ENCODE data around the gene MAPK8IP1.
A peak's percentile ranks its signal among the peaks of the same experiment; 100 is the strongest.

Gene MAPK8IP1

GRCh38 chr11:45926001-45926401 is 40.5 kb downstream of the MAPK8IP1 start:
- H3K4me3 ChIP-seq (ENCODE audit: insufficient read depth, low read depth, low read length, poor library complexity, severe bottlenecking): no peak overlapping the region
- H3K9me3 ChIP-seq (ENCODE audit: control insufficient read depth, low read length): no peaks in the 10 kb centered on the region
- H3K4me1 ChIP-seq (ENCODE audit: control insufficient read depth, insufficient read depth, low read length, poor library complexity, severe bottlenecking): peaks cover 27% of the 10 kb centered on the region
- DNase-seq: no peak
- no peak overlapping the region for H3K27ac ChIP-seq (ENCODE audit: insufficient read depth, low read length, poor library complexity, severe bottlenecking)
- no peaks in the 10 kb centered on the region for H3K36me3 ChIP-seq (ENCODE audit: control insufficient read depth, insufficient read depth, low read length)
- H3K27me3 ChIP-seq (replicated peaks; ENCODE audit: control insufficient read depth, insufficient read depth, low read length, poor library complexity, severe bottlenecking): no peaks in the 10 kb centered on the region

- Histone ChIP-seq H3K27ac (ENCODE audit: insufficient read depth, low read length, poor library complexity, severe bottlenecking) (peak overlapping the region; percentile 4), H3K9me3 (ENCODE audit: control insufficient read depth, low read length) (no peaks in the 10 kb centered on the region), H3K27me3 (replicated peaks; ENCODE audit: control insufficient read depth, insufficient read depth, low read length, poor library complexity, severe bottlenecking) (no peaks in the 10 kb centered on the region), H3K4me1 (ENCODE audit: control insufficient read depth, insufficient read depth, low read length, poor library complexity, severe bottlenecking) (peaks cover 34% of the 10 kb centered on the region), H3K4me3 (ENCODE audit: insufficient read depth, low read depth, low read length, poor library complexity, severe bottlenecking) (no peak overlapping the region), H3K36me3 (ENCODE audit: control insufficient read depth, insufficient read depth, low read length) (no peaks in the 10 kb centered on the region)
- no peak for DNase-seq
These were observed 41.3 kb downstream of the MAPK8IP1 start for GRCh38 chr11:45926536-45927331.

- DNase-seq: no peak
- Histone ChIP-seq H3K4me3 (ENCODE audit: insufficient read depth, low read depth, low read length, poor library complexity, severe bottlenecking) (no peak overlapping the region), H3K27ac (ENCODE audit: insufficient read depth, low read length, poor library complexity, severe bottlenecking) (no peak overlapping the region), H3K27me3 (replicated peaks; ENCODE audit: control insufficient read depth, insufficient read depth, low read length, poor library complexity, severe bottlenecking) (no peaks in the 10 kb centered on the region), H3K4me1 (ENCODE audit: control insufficient read depth, insufficient read depth, low read length, poor library complexity, severe bottlenecking) (peaks cover 29% of the 10 kb centered on the region), H3K9me3 (ENCODE audit: control insufficient read depth, low read length) (no peaks in the 10 kb centered on the region), H3K36me3 (ENCODE audit: control insufficient read depth, insufficient read depth, low read length) (no peaks in the 10 kb centered on the region)
These were observed 41.9 kb downstream of the MAPK8IP1 start for GRCh38 chr11:45927332-45927683.

GRCh38 chr11:45927684-45928413 is 42.4 kb downstream of the MAPK8IP1 start:
- DNase-seq: no peak
- Histone ChIP-seq H3K9me3 (ENCODE audit: control insufficient read depth, low read length) (no peaks in the 10 kb centered on the region), H3K27me3 (replicated peaks; ENCODE audit: control insufficient read depth, insufficient read depth, low read length, poor library complexity, severe bottlenecking) (no peaks in the 10 kb centered on the region), H3K36me3 (ENCODE audit: control insufficient read depth, insufficient read depth, low read length) (no peaks in the 10 kb centered on the region), H3K4me3 (ENCODE audit: insufficient read depth, low read depth, low read length, poor library complexity, severe bottlenecking) (no peak overlapping the region), H3K4me1 (ENCODE audit: control insufficient read depth, insufficient read depth, low read length, poor library complexity, severe bottlenecking) (peaks cover 27% of the 10 kb centered on the region), H3K27ac (ENCODE audit: insufficient read depth, low read length, poor library complexity, severe bottlenecking) (no peak overlapping the region)

- Histone ChIP-seq H3K27ac (ENCODE audit: insufficient read depth, low read length, poor library complexity, severe bottlenecking) (no peak overlapping the region), H3K4me1 (ENCODE audit: control insufficient read depth, insufficient read depth, low read length, poor library complexity, severe bottlenecking) (peaks cover 27% of the 10 kb centered on the region), H3K9me3 (ENCODE audit: control insufficient read depth, low read length) (no peaks in the 10 kb centered on the region), H3K4me3 (ENCODE audit: insufficient read depth, low read depth, low read length, poor library complexity, severe bottlenecking) (no peak overlapping the region), H3K27me3 (replicated peaks; ENCODE audit: control insufficient read depth, insufficient read depth, low read length, poor library complexity, severe bottlenecking) (no peaks in the 10 kb centered on the region), H3K36me3 (ENCODE audit: control insufficient read depth, insufficient read depth, low read length) (peaks cover 4% of the 10 kb centered on the region)
- DNase-seq: no peak
These were observed 43.2 kb downstream of the MAPK8IP1 start for GRCh38 chr11:45928535-45929215.

DNA sequence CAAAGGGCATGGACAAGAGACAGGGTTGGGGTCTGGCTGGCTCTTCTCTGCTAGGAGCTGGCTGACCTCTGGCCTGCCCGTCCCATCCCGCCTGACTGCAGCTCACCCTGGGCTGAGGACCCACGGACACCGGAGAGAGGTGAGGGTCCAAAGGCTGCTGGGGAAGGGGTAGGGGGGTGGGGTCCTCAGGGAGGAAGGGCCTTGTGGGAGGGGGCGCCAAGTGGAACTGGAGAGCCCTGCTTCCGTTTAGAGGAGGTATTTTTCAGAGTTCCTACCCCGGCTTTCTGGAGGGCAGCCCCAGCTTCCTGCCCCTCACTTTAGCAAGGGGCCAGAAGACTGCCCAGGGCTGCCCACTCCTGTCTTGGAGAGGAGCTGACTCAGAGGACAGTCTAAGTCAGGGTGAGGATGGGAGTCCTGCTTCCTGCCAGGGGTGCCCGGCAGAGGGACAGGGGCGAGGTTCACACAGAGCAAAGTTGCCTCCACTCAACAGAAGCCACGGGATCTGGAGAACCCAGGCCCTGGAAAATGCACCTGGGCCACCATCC is 44.1 kb downstream of the MAPK8IP1 start:
- H3K36me3 ChIP-seq (ENCODE audit: control insufficient read depth, insufficient read depth, low read length): peaks cover 13% of the 10 kb centered on the region
- H3K9me3 ChIP-seq (ENCODE audit: control insufficient read depth, low read length): no peaks in the 10 kb centered on the region
- DNase-seq: no peak
- no peaks in the 10 kb centered on the region for H3K27me3 ChIP-seq (replicated peaks; ENCODE audit: control insufficient read depth, insufficient read depth, low read length, poor library complexity, severe bottlenecking)
- peak overlapping the region; percentile 39 for H3K4me3 ChIP-seq (ENCODE audit: insufficient read depth, low read depth, low read length, poor library complexity, severe bottlenecking)
- peak overlapping the region; percentile 58 for H3K27ac ChIP-seq (ENCODE audit: insufficient read depth, low read length, poor library complexity, severe bottlenecking)
- peaks cover 27% of the 10 kb centered on the region for H3K4me1 ChIP-seq (ENCODE audit: control insufficient read depth, insufficient read depth, low read length, poor library complexity, severe bottlenecking)

DNA sequence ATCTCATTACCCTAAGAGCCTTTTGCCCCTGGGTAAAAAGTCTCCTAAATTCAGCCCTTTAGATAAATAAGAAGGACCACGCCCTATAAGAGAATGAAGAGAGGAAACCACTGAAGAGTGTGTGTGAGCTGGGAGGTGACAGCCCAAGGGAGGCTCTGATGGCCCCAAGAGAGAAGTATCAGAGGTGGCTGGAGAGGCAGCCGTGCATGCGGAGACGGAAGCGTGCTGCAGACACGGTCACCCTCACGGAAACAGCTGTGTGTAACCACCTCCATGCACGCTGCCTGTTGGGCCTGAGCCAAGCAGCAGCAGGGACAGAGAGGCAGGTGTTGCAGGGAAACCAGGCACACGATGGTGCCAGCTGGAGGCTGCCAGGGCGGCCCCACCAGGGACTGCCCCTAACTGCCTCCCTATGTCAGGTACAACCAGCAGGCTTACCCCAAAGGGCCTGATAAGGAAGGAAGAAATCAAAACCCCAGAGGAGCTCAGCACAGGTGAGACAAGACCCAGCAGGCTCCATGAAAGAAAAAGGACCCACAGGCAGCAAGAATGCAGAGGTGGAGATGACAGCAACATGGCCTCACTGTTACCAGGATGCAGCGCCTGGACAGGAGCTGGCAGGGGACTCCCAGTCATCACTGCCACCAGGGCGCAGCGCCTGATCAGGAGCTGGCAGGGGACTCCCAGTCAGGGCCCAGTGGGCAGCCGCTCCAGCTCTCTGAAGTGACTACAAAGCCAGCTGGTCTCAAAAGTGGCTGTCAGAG is 44.8 kb downstream of the MAPK8IP1 start:
- peak overlapping the region; percentile 39 for H3K4me3 ChIP-seq (ENCODE audit: insufficient read depth, low read depth, low read length, poor library complexity, severe bottlenecking)
- peaks cover 27% of the 10 kb centered on the region for H3K4me1 ChIP-seq (ENCODE audit: control insufficient read depth, insufficient read depth, low read length, poor library complexity, severe bottlenecking)
- peak in 2 of 3 donors; percentile 12 to 13 for DNase-seq
- H3K9me3 ChIP-seq (ENCODE audit: control insufficient read depth, low read length): no peaks in the 10 kb centered on the region
- H3K36me3 ChIP-seq (ENCODE audit: control insufficient read depth, insufficient read depth, low read length): peaks cover 19% of the 10 kb centered on the region
- H3K27me3 ChIP-seq (replicated peaks; ENCODE audit: control insufficient read depth, insufficient read depth, low read length, poor library complexity, severe bottlenecking): no peaks in the 10 kb centered on the region
- H3K27ac ChIP-seq (ENCODE audit: insufficient read depth, low read length, poor library complexity, severe bottlenecking): peak overlapping the region; percentile 58

DNA sequence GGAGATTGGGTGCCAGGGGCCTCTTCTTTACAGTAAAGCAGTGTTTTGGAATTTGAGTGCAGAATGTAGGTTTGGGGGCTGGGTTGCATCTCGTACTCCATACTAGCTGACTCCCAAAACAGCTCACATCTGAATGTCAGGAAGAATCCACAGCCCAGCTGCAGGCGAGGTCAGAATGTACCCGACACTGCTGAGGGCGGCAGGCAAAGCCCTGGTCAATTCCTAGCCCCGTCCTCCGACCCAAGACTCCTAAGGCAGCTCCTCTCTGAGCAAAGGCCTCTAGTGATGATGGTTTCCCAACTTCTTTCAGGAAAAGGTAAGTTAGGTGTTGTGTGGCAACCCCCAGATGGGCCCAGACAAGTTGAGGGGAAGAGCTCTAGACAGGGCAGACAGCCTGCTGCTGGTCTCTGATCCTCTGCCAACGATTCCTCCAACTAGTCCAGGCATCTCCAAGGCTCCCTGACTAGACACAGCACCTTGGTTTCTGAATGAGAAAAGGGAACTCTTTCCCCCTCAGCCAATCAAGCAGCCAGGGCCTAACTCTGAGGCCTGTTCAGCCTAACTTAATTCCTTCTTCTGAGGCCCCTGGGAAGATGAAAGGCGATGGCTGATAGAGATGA is 45.6 kb downstream of the MAPK8IP1 start:
- H3K27me3 ChIP-seq (replicated peaks; ENCODE audit: control insufficient read depth, insufficient read depth, low read length, poor library complexity, severe bottlenecking): no peaks in the 10 kb centered on the region
- H3K36me3 ChIP-seq (ENCODE audit: control insufficient read depth, insufficient read depth, low read length): peaks cover 26% of the 10 kb centered on the region
- no peaks in the 10 kb centered on the region for H3K9me3 ChIP-seq (ENCODE audit: control insufficient read depth, low read length)
- peak overlapping the region; percentile 35 for H3K27ac ChIP-seq (ENCODE audit: insufficient read depth, low read length, poor library complexity, severe bottlenecking)
- no peak for DNase-seq
- H3K4me3 ChIP-seq (ENCODE audit: insufficient read depth, low read depth, low read length, poor library complexity, severe bottlenecking): no peak overlapping the region
- peaks cover 27% of the 10 kb centered on the region for H3K4me1 ChIP-seq (ENCODE audit: control insufficient read depth, insufficient read depth, low read length, poor library complexity, severe bottlenecking)

- H3K4me1 ChIP-seq (ENCODE audit: control insufficient read depth, insufficient read depth, low read length, poor library complexity, severe bottlenecking): peaks cover 27% of the 10 kb centered on the region
- H3K4me3 ChIP-seq (ENCODE audit: insufficient read depth, low read depth, low read length, poor library complexity, severe bottlenecking): no peak overlapping the region
These were observed 46.3 kb downstream of the MAPK8IP1 start for GRCh38 chr11:45931739-45932138.

More at GRCh38 chr11:45931739-45932138, 46.3 kb downstream of the MAPK8IP1 start:
- H3K9me3 ChIP-seq (ENCODE audit: control insufficient read depth, low read length): no peaks in the 10 kb centered on the region
- H3K27ac ChIP-seq (ENCODE audit: insufficient read depth, low read length, poor library complexity, severe bottlenecking): peak overlapping the region; percentile 35
- H3K27me3 ChIP-seq (replicated peaks; ENCODE audit: control insufficient read depth, insufficient read depth, low read length, poor library complexity, severe bottlenecking): no peaks in the 10 kb centered on the region
- DNase-seq: no peak
- peaks cover 31% of the 10 kb centered on the region for H3K36me3 ChIP-seq (ENCODE audit: control insufficient read depth, insufficient read depth, low read length)
